T47D (cell line): Measurements from ENCODE around the gene KNSTRN.
A peak's percentile ranks its signal among the peaks of the same experiment; 100 is the strongest.

Experiments used
- DNase-seq, 2 experiments: peaks; one replicate each; pipeline versions ENCODE4 v3.0.0 to v3.0.0-alpha.2; 2011 to 2012; ENCODE audit warnings: low read depth in 1 of 2, low spot score in 1 of 2
- JUND ChIP-seq: IDR thresholded peaks from 2 replicates; pipeline ENCODE4 v1.6.1; 2012; ENCODE audit warnings: low read depth
- in situ Hi-C: cut with HindIII; loops from 2 replicates; pipeline ENCODE4 v1.10.0; 2016; ENCODE audit warnings: low sequenced_read_pairs, low pct_unique_long_range_greater_than_20kb

Gene KNSTRN

GRCh38 chr15:40405501-40406381 is 23.2 kb downstream of the KNSTRN start, which contains the start of gene IVD:
IVD (plus strand) TSS chr15:40405795; CDS start chr15:40405828, 33 bp downstream.
- DNase-seq: peak; percentile 96 to 99
- TF ChIP-seq JUND: no peak
- in situ Hi-C loops: no loop called here

GRCh38 chr15:40407330-40407990 is 24.9 kb downstream of the KNSTRN start:
- in situ Hi-C loops: no loop called here
- no peak for DNase-seq
- TF ChIP-seq JUND: no peak

- in situ Hi-C loops: no loop called here
- peak in 1 of 2 experiments; percentile 10 for DNase-seq
- no peak for TF ChIP-seq JUND
Measured at GRCh38 chr15:40409366-40409765, 26.8 kb downstream of the KNSTRN start.

GRCh38 chr15:40410476-40410875 is 28.0 kb downstream of the KNSTRN start:
- in situ Hi-C loops: no loop called here
- DNase-seq: no peak
- TF ChIP-seq JUND: no peak

GRCh38 chr15:40412095-40412759 is 29.7 kb downstream of the KNSTRN start:
- no peak for DNase-seq
- in situ Hi-C loops: no loop called here
- no peak for TF ChIP-seq JUND

- in situ Hi-C loops: no loop called here
- TF ChIP-seq JUND: no peak
- no peak for DNase-seq
Measured at GRCh38 chr15:40413036-40413435, 30.5 kb downstream of the KNSTRN start.

- in situ Hi-C loops: no loop called here
- DNase-seq: no peak
- no peak for TF ChIP-seq JUND
Measured at GRCh38 chr15:40414816-40415215, 32.3 kb downstream of the KNSTRN start.

- DNase-seq: no peak
- no peak for TF ChIP-seq JUND
- in situ Hi-C loops: no loop called here
Measured at GRCh38 chr15:40415226-40415625, 32.7 kb downstream of the KNSTRN start.

GRCh38 chr15:40416056-40416455 is 33.5 kb downstream of the KNSTRN start:
- in situ Hi-C loops: no loop called here
- TF ChIP-seq JUND: no peak
- no peak for DNase-seq

- no peak for TF ChIP-seq JUND
- in situ Hi-C loops: no loop called here
- no peak for DNase-seq
Measured at GRCh38 chr15:40418126-40418525, 35.6 kb downstream of the KNSTRN start.

GRCh38 chr15:40420071-40420713 is 37.7 kb downstream of the KNSTRN start:
- in situ Hi-C loops: no loop called here
- peak in 1 of 2 experiments; percentile 45 for DNase-seq
- no peak for TF ChIP-seq JUND

- in situ Hi-C loops: no loop called here
- DNase-seq: peak; percentile 68 to 96
- no peak for TF ChIP-seq JUND
Measured at GRCh38 chr15:40420793-40421192, 38.3 kb downstream of the KNSTRN start.
